Neural cell (in vitro differentiated cells): ENCODE data around the gene PDK2.

Source experiments
- CTCF ChIP-seq: fragments of 450-650 bp; IDR thresholded peaks from 2 replicates; pipeline ENCODE4 v1.5.1; 2014; ENCODE audit warnings: antibody characterized with exemption, mild to moderate bottlenecking, moderate library complexity; ENCODE audit not compliant: poor library complexity, severe bottlenecking
- EP300 ChIP-seq: fragments of 450-650 bp; conservative IDR thresholded peaks from 2 replicates; pipeline ENCODE4 v1.6.1; 2014; ENCODE audit warnings: antibody characterized with exemption, mild to moderate bottlenecking, moderate library complexity; ENCODE audit not compliant: poor library complexity, severe bottlenecking
- EZH2 ChIP-seq: fragments of 200-600, 300-800 bp; shearing (Covaris generic), sonication (generic); IDR thresholded peaks from 2 replicates; pipeline ENCODE4 v1.6.1; 2014; ENCODE audit warnings: antibody characterized with exemption, low read length, borderline replicate concordance, mild to moderate bottlenecking; ENCODE audit not compliant: insufficient read depth, poor library complexity, severe bottlenecking
- MXI1 ChIP-seq: fragments of 450-650 bp; conservative IDR thresholded peaks from 2 replicates; pipeline ENCODE4 v1.6.1; 2014; ENCODE audit warnings: antibody characterized with exemption, mild to moderate bottlenecking; ENCODE audit not compliant: poor library complexity, severe bottlenecking
- POLR2AphosphoS5 ChIP-seq: IDR thresholded peaks from 2 replicates; pipeline ENCODE4 v1.6.1; 2012
- REST ChIP-seq: IDR thresholded peaks from 2 replicates; pipeline ENCODE4 v1.6.1; 2012; ENCODE audit warnings: borderline replicate concordance

GRCh38 chr17:50100921-50101345, 5.8 kb downstream of the PDK2 start:
- TF ChIP-seq CTCF (no peak), POLR2AphosphoS5 (peak; percentile 35), EP300 (no peak), EZH2 (no peak), REST (no peak), MXI1 (no peak)
